ENCODE results near the gene IL31RA. TPM values are rescaled to one million over a fixed set of nuclear protein-coding genes. Genes with fewer than 3 reads are reported as not detected.
A peak's percentile ranks its signal among the peaks of the same experiment; 100 is the strongest.

IL31RA gene
- total and polyA plus RNA-seq, 3 experiments from 2014 or later: not detected

DNA sequence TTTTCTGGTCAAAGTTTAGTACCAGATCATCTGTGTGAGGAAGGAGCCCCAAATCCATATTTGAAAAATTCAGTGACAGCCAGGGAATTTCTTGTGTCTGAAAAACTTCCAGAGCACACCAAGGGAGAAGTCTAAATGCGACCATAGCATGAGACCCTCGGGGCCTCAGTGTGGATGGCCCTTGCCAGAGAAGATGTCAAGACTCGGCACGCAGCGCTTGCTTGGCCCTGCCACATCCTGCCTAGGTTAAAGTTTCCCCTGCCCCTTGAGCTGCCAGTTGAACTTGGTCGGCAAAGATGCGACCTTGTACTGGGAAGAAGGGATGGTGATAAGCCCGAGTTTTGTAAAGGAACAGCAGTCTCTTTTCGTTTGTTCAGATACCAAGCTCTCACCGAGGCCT lies 65.8 kb downstream of the IL31RA start:
- DNase-seq: no peak
- no peak overlapping the region for H3K4me3 ChIP-seq (ENCODE audit: low read length)
- Mint-ChIP-seq H3K36me3 (no peaks in the 10 kb centered on the region), H3K4me1 (peaks cover 4 to 14% (median 5%) of the 10 kb centered on the region in 3 donors), H3K9me3 (no peaks in the 10 kb centered on the region), H3K27me3 (no peaks in the 10 kb centered on the region), H3K4me3 (no peak overlapping the region), H3K27ac (no peak overlapping the region)
- H3K36me3 ChIP-seq (ENCODE audit: insufficient read depth, low read length): no peaks in the 10 kb centered on the region
- ChIA-PET CTCF (no interaction called here), POLR2A (no interaction called here)
- no peaks in the 10 kb centered on the region for H3K27me3 ChIP-seq (ENCODE audit: insufficient read depth, low read length, poor library complexity, severe bottlenecking)
- peaks cover 11% of the 10 kb centered on the region for H3K4me1 ChIP-seq (ENCODE audit: insufficient read depth, low read length)
- no peak overlapping the region for H3K27ac ChIP-seq (ENCODE audit: low read depth, low read length)
- no peaks in the 10 kb centered on the region for H3K9me3 ChIP-seq (ENCODE audit: low read length)

DNA sequence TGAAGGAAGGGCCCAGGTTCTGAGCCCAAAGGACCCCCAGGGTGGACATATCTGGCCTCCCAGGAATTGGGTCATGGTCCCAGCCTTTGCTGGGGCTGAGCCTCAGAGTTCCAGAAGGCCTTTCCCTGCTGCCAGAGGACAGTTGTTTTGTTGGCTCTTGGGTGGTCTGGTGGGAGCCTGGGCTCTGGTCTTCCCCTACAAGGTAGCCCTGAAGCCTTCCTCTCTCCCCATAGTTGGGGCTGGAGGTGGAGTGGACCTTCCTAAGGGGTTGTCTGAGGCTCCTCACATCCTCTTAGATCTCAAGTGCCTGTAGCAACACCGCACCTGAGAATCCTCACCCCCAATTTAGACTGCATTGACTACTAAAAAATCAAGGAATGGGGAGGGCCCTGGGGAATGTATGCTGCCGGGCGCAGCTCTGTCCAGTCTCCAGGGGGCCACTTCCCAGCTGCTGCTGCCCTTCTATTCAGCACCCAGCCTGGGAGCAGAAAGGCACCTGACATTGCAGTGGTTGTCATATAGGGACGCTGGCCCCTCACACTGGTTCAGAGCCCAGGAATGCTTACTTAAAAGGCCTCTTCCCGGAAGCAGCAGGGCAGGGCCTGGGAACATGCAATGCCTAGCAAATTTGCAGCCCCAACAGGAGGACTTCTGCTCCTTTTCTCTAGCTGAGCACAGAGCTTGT lies 66.4 kb downstream of the IL31RA start:
- H3K4me3 Mint-ChIP-seq: no peak overlapping the region
- DNase-seq: no peak
- peaks cover 4 to 14% (median 5%) of the 10 kb centered on the region in 3 donors for H3K4me1 Mint-ChIP-seq
- Histone ChIP-seq H3K36me3 (ENCODE audit: insufficient read depth, low read length) (no peaks in the 10 kb centered on the region), H3K4me1 (ENCODE audit: insufficient read depth, low read length) (peaks cover 11% of the 10 kb centered on the region), H3K27me3 (ENCODE audit: insufficient read depth, low read length, poor library complexity, severe bottlenecking) (no peaks in the 10 kb centered on the region), H3K4me3 (ENCODE audit: low read length) (no peak overlapping the region), H3K27ac (ENCODE audit: low read depth, low read length) (no peak overlapping the region), H3K9me3 (ENCODE audit: low read length) (no peaks in the 10 kb centered on the region)
- H3K27me3 Mint-ChIP-seq: no peaks in the 10 kb centered on the region
- ChIA-PET CTCF (no interaction called here), POLR2A (no interaction called here)
- no peaks in the 10 kb centered on the region for H3K9me3 Mint-ChIP-seq
- H3K27ac Mint-ChIP-seq: no peak overlapping the region
- H3K36me3 Mint-ChIP-seq: no peaks in the 10 kb centered on the region

DNA sequence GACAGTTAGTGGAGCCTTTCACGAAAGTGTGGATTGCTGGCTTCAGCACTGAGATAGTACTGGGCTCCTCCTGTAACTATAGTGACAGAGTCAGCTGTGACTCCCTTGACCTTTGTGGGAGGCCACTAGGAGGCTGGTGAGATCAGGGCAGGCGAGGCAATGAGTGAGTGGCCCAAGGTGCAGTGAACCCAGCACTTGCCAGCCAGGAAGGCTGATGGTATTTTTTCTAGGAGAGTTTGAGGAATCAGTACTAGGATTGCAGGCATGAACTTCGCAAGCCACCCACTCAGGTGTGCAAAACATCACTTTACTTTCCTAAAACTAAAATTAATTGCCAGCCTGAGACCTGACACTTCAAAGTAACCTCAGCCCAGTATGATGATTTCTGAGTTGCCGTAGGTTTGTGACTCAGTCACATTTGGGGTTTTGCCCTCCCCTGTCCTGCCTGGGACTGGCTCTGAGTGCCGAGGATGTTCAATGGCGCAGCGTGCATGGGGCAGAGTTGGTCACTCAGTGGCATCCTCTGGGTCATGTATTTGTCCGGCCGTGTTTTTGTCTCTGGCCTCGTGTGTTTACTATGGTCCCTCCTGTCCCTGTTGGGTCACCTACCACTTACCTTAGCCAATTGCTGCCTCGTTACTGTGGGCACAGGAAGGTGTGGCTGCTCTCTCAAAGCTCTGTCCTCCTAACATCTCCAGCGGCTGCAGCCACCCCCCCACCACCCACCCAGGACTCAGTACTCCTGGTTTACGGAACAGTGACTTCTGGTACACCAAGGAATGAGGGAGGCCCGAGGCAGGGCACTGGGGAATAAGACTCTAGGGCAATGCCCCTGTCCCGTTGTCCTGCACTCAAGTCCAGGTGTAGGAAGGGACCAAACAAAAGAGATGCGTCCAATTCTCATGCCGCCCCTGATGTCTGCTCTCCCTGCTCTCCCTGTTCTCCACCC lies 67.2 kb downstream of the IL31RA start:
- no peaks in the 10 kb centered on the region for H3K9me3 ChIP-seq (ENCODE audit: low read length)
- no peaks in the 10 kb centered on the region for H3K27me3 ChIP-seq (ENCODE audit: insufficient read depth, low read length, poor library complexity, severe bottlenecking)
- ChIA-PET POLR2A (no interaction called here), CTCF (no interaction called here)
- Mint-ChIP-seq H3K36me3 (no peaks in the 10 kb centered on the region), H3K27ac (no peak overlapping the region), H3K4me1 (peaks cover 7 to 20% (median 10%) of the 10 kb centered on the region in 3 donors), H3K4me3 (no peak overlapping the region), H3K27me3 (peaks cover 0 to 3% of the 10 kb centered on the region in 2 donors), H3K9me3 (no peaks in the 10 kb centered on the region)
- peaks cover 11% of the 10 kb centered on the region for H3K4me1 ChIP-seq (ENCODE audit: insufficient read depth, low read length)
- DNase-seq: no peak
- H3K36me3 ChIP-seq (ENCODE audit: insufficient read depth, low read length): no peaks in the 10 kb centered on the region
- no peak overlapping the region for H3K27ac ChIP-seq (ENCODE audit: low read depth, low read length)
- H3K4me3 ChIP-seq (ENCODE audit: low read length): no peak overlapping the region

DNA sequence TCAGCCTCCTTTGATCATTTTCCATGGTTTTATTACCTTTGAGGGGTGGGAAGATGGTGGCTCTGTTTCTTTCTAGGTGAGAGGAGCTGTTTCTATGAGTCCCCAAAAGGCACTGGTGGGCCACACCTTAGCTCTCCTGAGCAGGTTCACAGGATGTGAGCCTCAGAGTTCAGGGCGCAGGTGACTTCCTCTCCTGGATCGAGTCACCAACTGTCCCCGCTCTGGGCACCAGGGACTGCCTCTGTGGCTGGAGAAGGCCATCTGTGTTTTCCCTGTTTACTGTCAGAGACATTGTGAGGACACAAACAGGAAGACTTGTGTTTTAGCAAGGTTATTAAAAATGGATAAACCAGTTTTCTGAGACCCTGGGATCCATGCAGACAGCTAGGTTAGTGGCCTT lies 68.5 kb downstream of the IL31RA start:
- POLR2A ChIA-PET: no interaction called here
- Mint-ChIP-seq H3K36me3 (no peaks in the 10 kb centered on the region), H3K4me1 (peaks cover 13 to 28% (median 17%) of the 10 kb centered on the region in 3 donors), H3K4me3 (no peak overlapping the region), H3K27me3 (peaks cover 0 to 3% of the 10 kb centered on the region in 2 donors), H3K9me3 (no peaks in the 10 kb centered on the region), H3K27ac (peak overlapping the region in 3 of 8 donors; percentile 24 to 52 (median 52))
- no peak overlapping the region for H3K27ac ChIP-seq (ENCODE audit: low read depth, low read length)
- H3K4me1 ChIP-seq (ENCODE audit: insufficient read depth, low read length): peaks cover 16% of the 10 kb centered on the region
- no peak overlapping the region for H3K4me3 ChIP-seq (ENCODE audit: low read length)
- H3K27me3 ChIP-seq (ENCODE audit: insufficient read depth, low read length, poor library complexity, severe bottlenecking): no peaks in the 10 kb centered on the region
- CTCF ChIA-PET: no interaction called here
- DNase-seq: no peak
- H3K9me3 ChIP-seq (ENCODE audit: low read length): no peaks in the 10 kb centered on the region
- H3K36me3 ChIP-seq (ENCODE audit: insufficient read depth, low read length): no peaks in the 10 kb centered on the region

DNA sequence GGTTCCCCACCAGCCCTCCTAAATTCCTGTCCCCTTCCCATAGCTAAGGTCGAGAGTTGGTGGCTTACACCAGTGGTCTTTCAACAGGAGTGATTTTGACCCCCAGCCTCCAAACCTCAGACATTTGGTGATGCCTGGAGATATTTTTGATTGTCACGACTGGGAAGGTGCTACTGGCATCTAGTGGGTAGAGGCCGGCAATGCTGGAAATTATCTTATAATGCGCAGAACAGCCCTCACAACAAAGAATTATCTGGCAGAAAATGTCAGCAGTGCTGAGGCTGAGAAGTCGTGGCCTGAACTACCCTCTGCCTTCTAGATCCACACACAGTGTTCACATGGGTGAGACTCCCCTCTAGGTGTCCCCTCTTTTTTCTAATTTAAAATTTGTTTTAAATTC lies 69.6 kb downstream of the IL31RA start:
- Mint-ChIP-seq H3K27me3 (peaks cover 0 to 3% of the 10 kb centered on the region in 2 donors), H3K27ac (peak overlapping the region in 2 of 8 donors; percentile 18 to 35), H3K4me3 (no peak overlapping the region), H3K9me3 (no peaks in the 10 kb centered on the region), H3K36me3 (no peaks in the 10 kb centered on the region), H3K4me1 (peaks cover 13 to 28% (median 17%) of the 10 kb centered on the region in 3 donors)
- Histone ChIP-seq H3K9me3 (ENCODE audit: low read length) (no peaks in the 10 kb centered on the region), H3K27me3 (ENCODE audit: insufficient read depth, low read length, poor library complexity, severe bottlenecking) (no peaks in the 10 kb centered on the region), H3K27ac (ENCODE audit: low read depth, low read length) (no peak overlapping the region), H3K4me1 (ENCODE audit: insufficient read depth, low read length) (peaks cover 16% of the 10 kb centered on the region), H3K36me3 (ENCODE audit: insufficient read depth, low read length) (no peaks in the 10 kb centered on the region), H3K4me3 (ENCODE audit: low read length) (no peak overlapping the region)
- POLR2A ChIA-PET: no interaction called here
- CTCF ChIA-PET: no interaction called here
- no peak for DNase-seq

DNA sequence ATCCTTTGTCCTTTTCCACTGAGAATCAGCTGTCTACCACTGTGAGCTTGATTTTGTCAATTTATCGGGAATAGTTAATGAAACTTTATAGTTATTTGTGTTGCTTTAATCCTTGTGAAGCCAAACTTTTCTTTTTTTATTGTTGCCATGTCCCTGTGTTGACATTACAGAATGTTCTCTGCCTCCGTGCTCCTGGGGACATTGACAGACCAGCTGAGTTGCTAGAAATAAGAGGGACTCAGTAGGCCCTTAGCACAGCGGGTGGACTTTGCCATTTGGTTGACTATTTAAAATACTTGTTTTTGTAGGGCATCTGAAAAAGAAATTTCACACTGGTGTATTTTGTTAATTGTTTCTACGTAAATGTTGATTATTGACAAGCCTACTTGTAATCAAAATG lies 70.5 kb downstream of the IL31RA start:
- Histone ChIP-seq H3K9me3 (ENCODE audit: low read length) (no peaks in the 10 kb centered on the region), H3K27ac (ENCODE audit: low read depth, low read length) (no peak overlapping the region), H3K27me3 (ENCODE audit: insufficient read depth, low read length, poor library complexity, severe bottlenecking) (no peaks in the 10 kb centered on the region), H3K4me3 (ENCODE audit: low read length) (no peak overlapping the region), H3K36me3 (ENCODE audit: insufficient read depth, low read length) (no peaks in the 10 kb centered on the region), H3K4me1 (ENCODE audit: insufficient read depth, low read length) (peaks cover 16% of the 10 kb centered on the region)
- DNase-seq: no peak
- Mint-ChIP-seq H3K9me3 (no peaks in the 10 kb centered on the region), H3K4me1 (peaks cover 13 to 28% (median 17%) of the 10 kb centered on the region in 3 donors), H3K4me3 (no peak overlapping the region), H3K27me3 (peaks cover 0 to 3% of the 10 kb centered on the region in 2 donors), H3K27ac (peak overlapping the region in 1 of 8 donors; percentile 79), H3K36me3 (no peaks in the 10 kb centered on the region)
- ChIA-PET CTCF (no interaction called here), POLR2A (no interaction called here)

DNA sequence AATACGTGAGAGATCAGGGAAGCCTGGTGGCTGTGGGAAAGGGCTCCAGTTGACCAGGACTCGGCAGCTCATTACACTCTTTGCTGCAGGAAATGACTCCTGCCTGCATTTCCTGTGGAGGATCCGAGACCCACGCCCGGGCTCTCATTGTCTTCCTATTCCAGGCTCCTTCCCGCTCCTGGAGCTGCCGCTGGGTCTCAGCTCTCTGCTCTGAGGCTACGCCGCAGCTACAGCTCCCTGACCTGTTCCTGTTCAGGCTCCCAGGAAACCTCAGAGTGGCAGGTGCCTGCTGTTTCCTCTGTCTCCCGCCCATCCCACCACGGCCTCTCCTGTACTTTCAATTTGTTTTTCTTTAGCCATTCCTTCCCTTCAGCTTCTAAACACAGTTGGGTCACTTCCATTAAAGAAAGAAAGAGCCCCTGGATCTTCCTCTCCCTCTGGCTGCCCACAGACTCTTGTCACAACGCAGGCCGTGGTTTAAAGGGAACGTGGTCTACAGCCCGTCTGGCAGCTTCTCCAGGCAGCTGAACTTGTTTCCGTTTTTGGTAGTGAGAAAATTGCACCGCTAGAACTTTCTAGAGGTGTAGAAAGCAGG lies 72.1 kb downstream of the IL31RA start:
- Histone ChIP-seq H3K27me3 (ENCODE audit: insufficient read depth, low read length, poor library complexity, severe bottlenecking) (no peaks in the 10 kb centered on the region), H3K27ac (ENCODE audit: low read depth, low read length) (no peak overlapping the region), H3K4me3 (ENCODE audit: low read length) (peak overlapping the region; percentile 59), H3K36me3 (ENCODE audit: insufficient read depth, low read length) (no peaks in the 10 kb centered on the region), H3K9me3 (ENCODE audit: low read length) (no peaks in the 10 kb centered on the region), H3K4me1 (ENCODE audit: insufficient read depth, low read length) (peaks cover 16% of the 10 kb centered on the region)
- no peak for DNase-seq
- peaks cover 0 to 3% of the 10 kb centered on the region in 2 donors for H3K27me3 Mint-ChIP-seq
- no peaks in the 10 kb centered on the region for H3K9me3 Mint-ChIP-seq
- H3K4me1 Mint-ChIP-seq: peaks cover 13 to 28% (median 17%) of the 10 kb centered on the region in 3 donors
- H3K27ac Mint-ChIP-seq: peak overlapping the region in 5 of 8 donors; percentile 74 to 93 (median 86)
- ChIA-PET CTCF (interaction anchor here (0.7 to 1.3 kb wide), 4 partner anchors 8 to 19 kb away, joined by 3 read pairs; no protein-coding TSS in a partner anchor), POLR2A (interaction anchor here (0.9 kb wide), 1 partner anchor 9 kb away, joined by 3 read pairs; no protein-coding TSS in a partner anchor)
- no peaks in the 10 kb centered on the region for H3K36me3 Mint-ChIP-seq
- H3K4me3 Mint-ChIP-seq: peak overlapping the region; percentile 80 to 98 (median 94)

Measured in CD8-positive, alpha-beta memory T cell (primary cell).